ENCODE results near the gene ANXA6. TPM values are rescaled to one million over a fixed set of nuclear protein-coding genes. Genes with fewer than 3 reads are reported as not detected.
A peak's percentile ranks its signal among the peaks of the same experiment; 100 is the strongest.

Gene ANXA6
- total and polyA plus RNA-seq, 2 donors (not counting 1 experiment from before 2014, with no cell fraction given), result 136 to 300 TPM

- ATAC-seq (ENCODE audit: low read depth), result no peak
- H3K27me3 ChIP-seq (replicated peaks in 1 of 4; ENCODE audit: control extremely low read depth in 1 of 4, control insufficient read depth in 3 of 4, insufficient read depth in 4 of 4, low read length in 3 of 4), result no peaks in the 10 kb centered on the region
- CTCF ChIA-PET, result interaction anchor here (1.2 to 1.8 kb wide), 3 partner anchors 14 to 59 kb away, joined by 4 to 9 read pairs (median 4); no protein-coding TSS in a partner anchor
- peak overlapping the region; percentile 27 for H3K4me2 ChIP-seq (replicated peaks; ENCODE audit: low read depth, low read length, poor library complexity, severe bottlenecking)
- POLR2A ChIA-PET, result interaction anchor here (0.7 kb wide), 1 partner anchor 14 kb away, joined by 3 read pairs; no protein-coding TSS in a partner anchor
- H3K9me3 Mint-ChIP-seq (ENCODE audit: insufficient read depth), result no peaks in the 10 kb centered on the region
- WGBS (ENCODE audit: insufficient coverage), result 100% methylated on average over 2 of the region's 5 CpGs
- peak overlapping the region; percentile 39 for H3K27ac Mint-ChIP-seq
- no peak overlapping the region for H3K4me3 ChIP-seq (ENCODE audit: control extremely low read depth in 1 of 5, extremely low read depth in 1 of 5, insufficient read depth in 1 of 5, low read depth in 2 of 5, low read length in 4 of 5)
- intact Hi-C loops (cut with micrococcal nuclease), result loop anchor here (5.0 kb wide), 1 partner anchor 318 kb away; no protein-coding TSS in a partner anchor
- no peak overlapping the region for H3K4me3 Mint-ChIP-seq
- peaks cover 49% of the 10 kb centered on the region for H3K4me1 Mint-ChIP-seq
- H3K27me3 Mint-ChIP-seq, result no peaks in the 10 kb centered on the region
- no peak overlapping the region for H2AFZ ChIP-seq (ENCODE audit: insufficient read depth, low read depth, low read length, poor library complexity, severe bottlenecking)
- peaks cover 3 to 44% of the 10 kb centered on the region in 2 experiments for H3K36me3 ChIP-seq (replicated peaks in 1 of 2; ENCODE audit: control extremely low read depth in 1 of 2, control insufficient read depth in 1 of 2, extremely low read depth in 1 of 2, insufficient read depth in 2 of 2, low read length in 1 of 2)
- peak overlapping the region in 1 of 2 donors; percentile 6 for H3K27ac ChIP-seq (ENCODE audit: low read length in 2 of 2)
- H3K9ac ChIP-seq (ENCODE audit: low read length), result no peak overlapping the region
- no peaks in the 10 kb centered on the region for H4K20me1 ChIP-seq (ENCODE audit: control insufficient read depth, insufficient read depth, low read length, poor library complexity, severe bottlenecking)
- peaks cover 25 to 30% of the 10 kb centered on the region in 2 donors for H3K4me1 ChIP-seq (ENCODE audit: control insufficient read depth in 2 of 2, insufficient read depth in 2 of 2, low read length in 2 of 2)
- H3K79me2 ChIP-seq (ENCODE audit: control insufficient read depth, insufficient read depth, low read length), result peaks cover 2% of the 10 kb centered on the region
- DNase-seq, result no peak
- TF ChIP-seq EZH2 (IDR thresholded peaks at IDR 0.05; ENCODE audit: borderline replicate concordance, insufficient read depth, low read depth, low read length, poor library complexity, severe bottlenecking), result no peak
- TF ChIP-seq CTCF (IDR thresholded peaks at IDR 0.05), result no peak
- no peaks in the 10 kb centered on the region for H3K9me3 ChIP-seq (ENCODE audit: control extremely low read depth in 1 of 3, control insufficient read depth in 2 of 3, insufficient read depth in 1 of 3, low read length in 2 of 3)
These were observed 21.4 kb upstream of the ANXA6 start for GRCh38 chr5:151178777-151179488.

- POLR2A ChIA-PET, result interaction anchor here (1.0 kb wide), 1 partner anchor 16 kb away, joined by 3 read pairs; no protein-coding TSS in a partner anchor
- Histone ChIP-seq H3K36me3 (replicated peaks in 1 of 2; ENCODE audit: control extremely low read depth in 1 of 2, control insufficient read depth in 1 of 2, extremely low read depth in 1 of 2, insufficient read depth in 2 of 2, low read length in 1 of 2) (peaks cover 3 to 40% of the 10 kb centered on the region in 2 experiments), H4K20me1 (ENCODE audit: control insufficient read depth, insufficient read depth, low read length, poor library complexity, severe bottlenecking) (no peaks in the 10 kb centered on the region), H3K27ac (ENCODE audit: low read length in 2 of 2) (peak overlapping the region in 1 of 2 donors; percentile 15), H3K4me3 (ENCODE audit: control extremely low read depth in 1 of 5, extremely low read depth in 1 of 5, insufficient read depth in 1 of 5, low read depth in 2 of 5, low read length in 4 of 5) (no peak overlapping the region), H3K79me2 (ENCODE audit: control insufficient read depth, insufficient read depth, low read length) (no peaks in the 10 kb centered on the region), H3K9ac (ENCODE audit: low read length) (no peak overlapping the region), H3K4me1 (ENCODE audit: control insufficient read depth in 2 of 2, insufficient read depth in 2 of 2, low read length in 2 of 2) (peaks cover 25 to 33% of the 10 kb centered on the region in 2 donors), H3K4me2 (replicated peaks; ENCODE audit: low read depth, low read length, poor library complexity, severe bottlenecking) (peak overlapping the region; percentile 27), H3K9me3 (ENCODE audit: control extremely low read depth in 1 of 3, control insufficient read depth in 2 of 3, insufficient read depth in 1 of 3, low read length in 2 of 3) (no peaks in the 10 kb centered on the region), H2AFZ (ENCODE audit: insufficient read depth, low read depth, low read length, poor library complexity, severe bottlenecking) (no peak overlapping the region), H3K27me3 (replicated peaks in 1 of 4; ENCODE audit: control extremely low read depth in 1 of 4, control insufficient read depth in 3 of 4, insufficient read depth in 4 of 4, low read length in 3 of 4) (no peaks in the 10 kb centered on the region)
- peak; percentile 31 for ATAC-seq (ENCODE audit: low read depth)
- Mint-ChIP-seq H3K4me3 (no peak overlapping the region), H3K27ac (peak overlapping the region; percentile 39), H3K27me3 (no peaks in the 10 kb centered on the region), H3K4me1 (peaks cover 50% of the 10 kb centered on the region), H3K9me3 (ENCODE audit: insufficient read depth) (no peaks in the 10 kb centered on the region)
- DNase-seq, result no peak
- no CpG with 5 or more reads among the region's 1 CpG for WGBS (ENCODE audit: insufficient coverage)
- CTCF ChIA-PET, result interaction anchor here (1.2 to 2.6 kb wide), 3 partner anchors 13 to 60 kb away, joined by 4 to 11 read pairs (median 11); no protein-coding TSS in a partner anchor
- TF ChIP-seq CTCF (IDR thresholded peaks at IDR 0.05) (no peak), EZH2 (IDR thresholded peaks at IDR 0.05; ENCODE audit: borderline replicate concordance, insufficient read depth, low read depth, low read length, poor library complexity, severe bottlenecking) (no peak)
- intact Hi-C loops (cut with micrococcal nuclease), result loop anchor here (5.0 kb wide), 1 partner anchor 319 kb away; no protein-coding TSS in a partner anchor
These were observed 20.8 kb upstream of the ANXA6 start for GRCh38 chr5:151178372-151178771.

Measured in B cell (primary cell).